ENCODE results near the gene KIF18B. TPM values are rescaled to one million over a fixed set of nuclear protein-coding genes. Genes with fewer than 3 reads are reported as not detected.

Gene KIF18B
- total and polyA plus RNA-seq, 2 donors (not counting 1 experiment from before 2014, with no cell fraction given), result 0.44 to 0.48 TPM

GRCh38 chr17:44880062-44880461 is 67.5 kb downstream of the KIF18B start:
- ChIA-PET CTCF (interaction anchor here (1.9 to 3.6 kb wide), 3 partner anchors 15 to 142 kb away, joined by 5 to 25 read pairs (median 16); no protein-coding TSS in a partner anchor), POLR2A (no interaction called here)
- no peak for TF ChIP-seq EZH2 (IDR thresholded peaks at IDR 0.05; ENCODE audit: borderline replicate concordance, insufficient read depth, low read depth, low read length, poor library complexity, severe bottlenecking)
- TF ChIP-seq, protein P1, sequence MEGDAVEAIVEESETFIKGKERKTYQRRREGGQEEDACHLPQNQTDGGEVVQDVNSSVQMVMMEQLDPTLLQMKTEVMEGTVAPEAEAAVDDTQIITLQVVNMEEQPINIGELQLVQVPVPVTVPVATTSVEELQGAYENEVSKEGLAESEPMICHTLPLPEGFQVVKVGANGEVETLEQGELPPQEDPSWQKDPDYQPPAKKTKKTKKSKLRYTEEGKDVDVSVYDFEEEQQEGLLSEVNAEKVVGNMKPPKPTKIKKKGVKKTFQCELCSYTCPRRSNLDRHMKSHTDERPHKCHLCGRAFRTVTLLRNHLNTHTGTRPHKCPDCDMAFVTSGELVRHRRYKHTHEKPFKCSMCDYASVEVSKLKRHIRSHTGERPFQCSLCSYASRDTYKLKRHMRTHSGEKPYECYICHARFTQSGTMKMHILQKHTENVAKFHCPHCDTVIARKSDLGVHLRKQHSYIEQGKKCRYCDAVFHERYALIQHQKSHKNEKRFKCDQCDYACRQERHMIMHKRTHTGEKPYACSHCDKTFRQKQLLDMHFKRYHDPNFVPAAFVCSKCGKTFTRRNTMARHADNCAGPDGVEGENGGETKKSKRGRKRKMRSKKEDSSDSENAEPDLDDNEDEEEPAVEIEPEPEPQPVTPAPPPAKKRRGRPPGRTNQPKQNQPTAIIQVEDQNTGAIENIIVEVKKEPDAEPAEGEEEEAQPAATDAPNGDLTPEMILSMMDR (IDR thresholded peaks at IDR 0.05), result no peak

DNA sequence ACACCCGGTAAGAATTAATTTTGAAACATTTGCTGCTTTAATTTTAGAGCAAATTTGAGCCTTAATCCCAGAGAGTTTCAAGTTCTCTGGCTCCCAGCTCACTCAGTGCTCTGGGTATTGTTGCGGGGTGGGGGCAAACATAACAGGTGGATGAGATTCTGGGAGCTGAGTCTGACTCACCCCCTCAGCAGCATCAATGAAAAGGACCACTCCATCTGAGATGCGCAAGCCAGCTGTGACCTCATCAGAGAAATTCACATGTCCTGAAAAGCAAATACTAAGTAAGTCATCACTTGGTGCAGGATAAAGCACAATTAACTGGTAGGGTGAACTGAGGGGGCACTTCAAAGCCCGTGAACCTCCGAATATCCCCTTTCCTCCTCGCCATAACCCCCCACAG is 68.2 kb downstream of the KIF18B start:
- no peaks in the 10 kb centered on the region for H3K27me3 ChIP-seq (replicated peaks in 1 of 4; ENCODE audit: control extremely low read depth in 1 of 4, control insufficient read depth in 3 of 4, insufficient read depth in 4 of 4, low read length in 3 of 4)
- H3K9ac ChIP-seq (ENCODE audit: low read length), result no peak overlapping the region
- H2AFZ ChIP-seq (ENCODE audit: insufficient read depth, low read depth, low read length, poor library complexity, severe bottlenecking), result no peak overlapping the region
- Mint-ChIP-seq H3K4me3 (no peak overlapping the region), H3K27ac (no peak overlapping the region), H3K4me1 (no peaks in the 10 kb centered on the region), H3K27me3 (no peaks in the 10 kb centered on the region), H3K9me3 (ENCODE audit: insufficient read depth) (no peaks in the 10 kb centered on the region)
- TF ChIP-seq EZH2 (IDR thresholded peaks at IDR 0.05; ENCODE audit: borderline replicate concordance, insufficient read depth, low read depth, low read length, poor library complexity, severe bottlenecking), result no peak
- TF ChIP-seq, protein P1 (IDR thresholded peaks at IDR 0.05), result no peak
- H4K20me1 ChIP-seq (ENCODE audit: control insufficient read depth, insufficient read depth, low read length, poor library complexity, severe bottlenecking), result no peaks in the 10 kb centered on the region
- H3K79me2 ChIP-seq (ENCODE audit: control insufficient read depth, insufficient read depth, low read length), result peaks cover under 1% of the 10 kb centered on the region
- no peaks in the 10 kb centered on the region for H3K9me3 ChIP-seq (ENCODE audit: control extremely low read depth in 1 of 3, control insufficient read depth in 2 of 3, insufficient read depth in 1 of 3, low read length in 2 of 3)
- H3K36me3 ChIP-seq (replicated peaks in 1 of 2; ENCODE audit: control extremely low read depth in 1 of 2, control insufficient read depth in 1 of 2, extremely low read depth in 1 of 2, insufficient read depth in 2 of 2, low read length in 1 of 2), result peaks cover 16 to 75% of the 10 kb centered on the region in 2 experiments
- DNase-seq, result no peak
- POLR2A ChIA-PET, result interaction anchor here (0.6 kb wide), 1 partner anchor 30 kb away, joined by 6 read pairs; no protein-coding TSS in a partner anchor
- intact Hi-C loops (cut with micrococcal nuclease), result no loop called here
- H3K4me2 ChIP-seq (replicated peaks; ENCODE audit: low read depth, low read length, poor library complexity, severe bottlenecking), result no peak overlapping the region
- H3K4me3 ChIP-seq (ENCODE audit: control extremely low read depth in 1 of 5, extremely low read depth in 1 of 5, insufficient read depth in 1 of 5, low read depth in 2 of 5, low read length in 4 of 5), result no peak overlapping the region
- no peak for ATAC-seq (ENCODE audit: low read depth)
- CTCF ChIA-PET, result interaction anchor here (1.0 to 3.6 kb wide), 10 partner anchors 9 to 143 kb away, joined by 3 to 25 read pairs (median 6); partner anchors contain the start of gene EFTUD2
- no peaks in the 10 kb centered on the region for H3K4me1 ChIP-seq (ENCODE audit: control insufficient read depth in 2 of 2, insufficient read depth in 2 of 2, low read length in 2 of 2)
- WGBS (ENCODE audit: insufficient coverage), result 80% methylated on average over 4 of the region's 6 CpGs
- H3K27ac ChIP-seq (ENCODE audit: low read length in 2 of 2), result no peak overlapping the region

More at GRCh38 chr17:44880062-44880461, 67.5 kb downstream of the KIF18B start:
- Histone ChIP-seq H3K9ac (ENCODE audit: low read length) (no peak overlapping the region), H3K4me2 (replicated peaks; ENCODE audit: low read depth, low read length, poor library complexity, severe bottlenecking) (no peak overlapping the region), H3K27me3 (replicated peaks in 1 of 4; ENCODE audit: control extremely low read depth in 1 of 4, control insufficient read depth in 3 of 4, insufficient read depth in 4 of 4, low read length in 3 of 4) (no peaks in the 10 kb centered on the region), H3K79me2 (ENCODE audit: control insufficient read depth, insufficient read depth, low read length) (no peaks in the 10 kb centered on the region), H3K36me3 (replicated peaks in 1 of 2; ENCODE audit: control extremely low read depth in 1 of 2, control insufficient read depth in 1 of 2, extremely low read depth in 1 of 2, insufficient read depth in 2 of 2, low read length in 1 of 2) (peaks cover 16 to 75% of the 10 kb centered on the region in 2 experiments), H3K4me3 (ENCODE audit: control extremely low read depth in 1 of 5, extremely low read depth in 1 of 5, insufficient read depth in 1 of 5, low read depth in 2 of 5, low read length in 4 of 5) (no peak overlapping the region), H4K20me1 (ENCODE audit: control insufficient read depth, insufficient read depth, low read length, poor library complexity, severe bottlenecking) (no peaks in the 10 kb centered on the region), H3K27ac (ENCODE audit: low read length in 2 of 2) (no peak overlapping the region), H3K4me1 (ENCODE audit: control insufficient read depth in 2 of 2, insufficient read depth in 2 of 2, low read length in 2 of 2) (no peaks in the 10 kb centered on the region), H2AFZ (ENCODE audit: insufficient read depth, low read depth, low read length, poor library complexity, severe bottlenecking) (no peak overlapping the region), H3K9me3 (ENCODE audit: control extremely low read depth in 1 of 3, control insufficient read depth in 2 of 3, insufficient read depth in 1 of 3, low read length in 2 of 3) (no peaks in the 10 kb centered on the region)
- ATAC-seq (ENCODE audit: low read depth) (no peak), DNase-seq (no peak)
- H3K27ac Mint-ChIP-seq, result no peak overlapping the region
- H3K27me3 Mint-ChIP-seq, result no peaks in the 10 kb centered on the region
- 100% methylated on average over 1 of the region's 2 CpGs for WGBS (ENCODE audit: insufficient coverage)
- H3K9me3 Mint-ChIP-seq (ENCODE audit: insufficient read depth), result no peaks in the 10 kb centered on the region
- no peaks in the 10 kb centered on the region for H3K4me1 Mint-ChIP-seq
- intact Hi-C loops (cut with micrococcal nuclease), result no loop called here
- H3K4me3 Mint-ChIP-seq, result no peak overlapping the region
